ENCODE data around the gene RNF183. TPM values are rescaled to one million over a fixed set of nuclear protein-coding genes. Genes with fewer than 3 reads are reported as not detected.

Gene RNF183
- total RNA-seq, 4 donors from 2014 or later, result not detected

DNA sequence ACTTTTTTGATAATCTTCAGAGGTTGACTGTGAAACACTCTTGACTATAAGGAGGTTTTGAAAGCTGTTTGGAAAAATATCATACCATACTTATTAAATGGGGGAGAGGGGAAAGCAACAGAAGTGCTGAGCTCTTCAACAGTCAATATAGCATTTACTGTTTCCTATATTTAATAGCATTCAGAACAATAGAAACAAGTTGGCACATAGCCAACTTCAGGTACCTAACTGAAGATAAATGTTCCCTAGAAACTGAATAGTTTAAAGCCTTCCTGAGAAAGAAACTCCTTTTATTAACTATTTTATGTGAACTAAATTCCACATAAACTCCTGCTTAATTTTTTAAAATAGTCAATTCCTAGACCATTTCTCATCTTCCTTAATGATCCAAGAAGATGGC is 55.5 kb downstream of the RNF183 start:
- in situ Hi-C loops (cut with MboI; ENCODE audit: low sequenced_read_pairs in 4 of 4), result no loop called here
- H3K4me1 ChIP-seq, result no peaks in the 10 kb centered on the region
- no peaks in the 10 kb centered on the region for H3K9me3 ChIP-seq
- H3K27ac ChIP-seq, result no peak overlapping the region
- ATAC-seq (no peak), DNase-seq (no peak)
- intact Hi-C loops (cut with DNase I; ENCODE audit: low total_unique reads), result no loop called here
- H3K27me3 ChIP-seq, result no peaks in the 10 kb centered on the region
- no peak overlapping the region for H3K4me3 ChIP-seq
- TF ChIP-seq, protein P1, sequence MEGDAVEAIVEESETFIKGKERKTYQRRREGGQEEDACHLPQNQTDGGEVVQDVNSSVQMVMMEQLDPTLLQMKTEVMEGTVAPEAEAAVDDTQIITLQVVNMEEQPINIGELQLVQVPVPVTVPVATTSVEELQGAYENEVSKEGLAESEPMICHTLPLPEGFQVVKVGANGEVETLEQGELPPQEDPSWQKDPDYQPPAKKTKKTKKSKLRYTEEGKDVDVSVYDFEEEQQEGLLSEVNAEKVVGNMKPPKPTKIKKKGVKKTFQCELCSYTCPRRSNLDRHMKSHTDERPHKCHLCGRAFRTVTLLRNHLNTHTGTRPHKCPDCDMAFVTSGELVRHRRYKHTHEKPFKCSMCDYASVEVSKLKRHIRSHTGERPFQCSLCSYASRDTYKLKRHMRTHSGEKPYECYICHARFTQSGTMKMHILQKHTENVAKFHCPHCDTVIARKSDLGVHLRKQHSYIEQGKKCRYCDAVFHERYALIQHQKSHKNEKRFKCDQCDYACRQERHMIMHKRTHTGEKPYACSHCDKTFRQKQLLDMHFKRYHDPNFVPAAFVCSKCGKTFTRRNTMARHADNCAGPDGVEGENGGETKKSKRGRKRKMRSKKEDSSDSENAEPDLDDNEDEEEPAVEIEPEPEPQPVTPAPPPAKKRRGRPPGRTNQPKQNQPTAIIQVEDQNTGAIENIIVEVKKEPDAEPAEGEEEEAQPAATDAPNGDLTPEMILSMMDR (IDR thresholded peaks at IDR 0.05 in 4 of 5, conservative IDR thresholded peaks at IDR 0.05 in 1 of 5), result no peak
- no peak for TF ChIP-seq POLR2A (IDR thresholded peaks at IDR 0.05)
- H3K36me3 ChIP-seq, result no peaks in the 10 kb centered on the region

Other genes with a start within 250 kb of the RNF183 start
- gene ZFP37, start 246.7 kb downstream of the RNF183 start, total RNA-seq, result 1 to 10 TPM in 3 of 4 donors, under 1 TPM in 1; 0.49 to 2.6 (median 1.7) TPM
- gene SLC31A2, start 152.4 kb downstream of the RNF183 start, total RNA-seq, result 10 to 100 TPM; 17.5 to 29.6 (median 23.9) TPM
- gene FKBP15, start 82.1 kb downstream of the RNF183 start, total RNA-seq, result 10 to 100 TPM; 13.3 to 17.5 (median 14.5) TPM
- 1 to 10 TPM; 2.9 to 5.6 (median 4.3) TPM for gene SLC31A1, start 81.8 kb downstream of the RNF183 start, total RNA-seq
- gene CDC26, start 27.8 kb downstream of the RNF183 start, total RNA-seq, result 10 to 100 TPM; 16.7 to 34.0 (median 28.3) TPM
- 10 to 100 TPM; 14.0 to 19.6 (median 16.4) TPM for gene PRPF4, start 27.7 kb downstream of the RNF183 start, total RNA-seq
- gene WDR31, start 36.9 kb upstream of the RNF183 start, total RNA-seq, result 1 to 10 TPM in 1 of 4 donors, under 1 TPM in 2, not detected in 1; 0.29 to 1.1 (median 0.36) TPM
- under 1 TPM in 1 of 4 donors, not detected in 3; 0.12 TPM for gene BSPRY, start 46.2 kb upstream of the RNF183 start, total RNA-seq
- gene HDHD3, start 73.6 kb upstream of the RNF183 start, total RNA-seq, result 10 to 100 TPM; 10.3 to 16.2 (median 14.1) TPM
- 10 to 100 TPM in 2 of 4 donors, 1 to 10 TPM in 2; 8.9 to 16.2 (median 12.3) TPM for gene ALAD, start 97.9 kb upstream of the RNF183 start, total RNA-seq
- 10 to 100 TPM; 42.9 to 66.4 (median 57.8) TPM for gene POLE3, start 107.3 kb upstream of the RNF183 start, total RNA-seq
- not detected for gene C9orf43, start 107.4 kb upstream of the RNF183 start, total RNA-seq
- 10 to 100 TPM in 2 of 4 donors, 1 to 10 TPM in 2; 5.9 to 11.8 (median 9.8) TPM for gene RGS3, start 160.4 kb upstream of the RNF183 start, total RNA-seq

All from gastrocnemius medialis (tissue), 4 donors.